Dedifferentiated amniotic fluid mesenchymal stem cell (primary cell): ENCODE data around the gene PSEN2.
"Not testable (repeated sequence)": the region's sequence is repeated elsewhere in the genome, so short reads cannot be mapped to it uniquely, and the experiment has no call there.

Experiments used
- DNase-seq: peaks from one replicate; pipeline ENCODE4 v3.0.0-alpha.2; 2016; ENCODE audit errors: extremely low spot score

Gene PSEN2

GRCh38 chr1:226916497-226916896 is 46.1 kb downstream of the PSEN2 start:
- DNase-seq: no peak

- DNase-seq: no peak
Observed at GRCh38 chr1:226919587-226919986, 49.2 kb downstream of the PSEN2 start.

- no peak for DNase-seq
Observed at GRCh38 chr1:226919995-226920394, 49.6 kb downstream of the PSEN2 start.

- DNase-seq: no peak
Observed at GRCh38 chr1:226920446-226920894, 50.1 kb downstream of the PSEN2 start.

- no peak for DNase-seq
Observed at GRCh38 chr1:226921504-226921903, 51.1 kb downstream of the PSEN2 start.

- not testable (repeated sequence) for DNase-seq
Observed at GRCh38 chr1:226929260-226930111, 59.1 kb downstream of the PSEN2 start.

GRCh38 chr1:226934483-226935237 is 64.2 kb downstream of the PSEN2 start:
- DNase-seq: no peak

- DNase-seq: no peak
Observed at GRCh38 chr1:226937940-226938725, 67.7 kb downstream of the PSEN2 start.

- DNase-seq: peak; percentile 52
Observed at GRCh38 chr1:226938903-226939437, 68.6 kb downstream of the PSEN2 start.

GRCh38 chr1:226939438-226940028 is 69.1 kb downstream of the PSEN2 start:
- DNase-seq: no peak

GRCh38 chr1:226940029-226940805 is 69.8 kb downstream of the PSEN2 start, which contains the start of gene COQ8A:
Gene COQ8A, plus strand, starts transcription at chr1:226940294. Its CDS starts 21,092 bp downstream, at chr1:226961386.
- DNase-seq: peak; percentile 99

- no peak for DNase-seq
Observed at GRCh38 chr1:226940806-226941067, 70.3 kb downstream of the PSEN2 start.

- no peak for DNase-seq
Observed at GRCh38 chr1:226942392-226942791, 72.0 kb downstream of the PSEN2 start.

- no peak for DNase-seq
Observed at GRCh38 chr1:226943156-226943555, 72.7 kb downstream of the PSEN2 start.

- no peak for DNase-seq
Observed at GRCh38 chr1:226943927-226944326, 73.5 kb downstream of the PSEN2 start.

GRCh38 chr1:226945106-226945857 is 74.9 kb downstream of the PSEN2 start:
- no peak for DNase-seq
